Measurements from ENCODE around the gene ARL2. TPM values are rescaled to one million over a fixed set of nuclear protein-coding genes. Genes with fewer than 3 reads are reported as not detected.

The ARL2 gene
- total RNA-seq, 4 donors from 2014 or later: 150 to 268 (median 170) TPM

DNA sequence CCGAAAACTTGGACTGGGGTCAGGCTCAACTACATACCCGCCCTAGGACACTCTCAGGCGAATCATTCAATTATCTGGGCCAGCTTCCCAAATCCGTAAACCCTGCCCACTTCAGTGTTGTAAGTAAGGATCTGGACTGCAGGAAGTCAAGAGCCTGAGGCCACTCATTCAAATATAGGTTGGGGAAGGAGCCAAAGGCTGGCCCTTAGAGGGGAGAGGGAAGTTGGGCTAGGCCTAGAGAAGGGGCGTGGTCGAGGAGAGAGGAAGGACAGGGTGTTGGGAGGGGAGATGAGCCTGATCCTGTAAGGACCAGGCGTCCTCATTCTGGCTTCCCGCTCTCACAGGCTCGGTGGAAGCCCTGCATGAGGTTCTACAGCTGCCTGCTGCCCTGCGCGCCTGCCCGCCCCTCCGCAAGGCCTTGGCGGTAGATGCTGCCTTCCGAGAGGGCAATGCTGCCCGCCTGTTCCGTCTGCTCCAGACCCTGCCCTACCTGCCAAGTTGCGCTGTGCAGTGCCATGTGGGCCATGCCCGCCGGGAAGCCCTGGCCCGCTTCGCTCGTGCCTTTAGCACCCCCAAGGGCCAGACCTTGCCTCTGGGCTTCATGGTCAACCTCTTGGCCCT lies 30.0 kb downstream of the ARL2 start:
- DNase-seq (peak; percentile 9 to 36), ATAC-seq (no peak)
- TF ChIP-seq POLR2A (IDR thresholded peaks at IDR 0.05): no peak
- TF ChIP-seq, protein P1, sequence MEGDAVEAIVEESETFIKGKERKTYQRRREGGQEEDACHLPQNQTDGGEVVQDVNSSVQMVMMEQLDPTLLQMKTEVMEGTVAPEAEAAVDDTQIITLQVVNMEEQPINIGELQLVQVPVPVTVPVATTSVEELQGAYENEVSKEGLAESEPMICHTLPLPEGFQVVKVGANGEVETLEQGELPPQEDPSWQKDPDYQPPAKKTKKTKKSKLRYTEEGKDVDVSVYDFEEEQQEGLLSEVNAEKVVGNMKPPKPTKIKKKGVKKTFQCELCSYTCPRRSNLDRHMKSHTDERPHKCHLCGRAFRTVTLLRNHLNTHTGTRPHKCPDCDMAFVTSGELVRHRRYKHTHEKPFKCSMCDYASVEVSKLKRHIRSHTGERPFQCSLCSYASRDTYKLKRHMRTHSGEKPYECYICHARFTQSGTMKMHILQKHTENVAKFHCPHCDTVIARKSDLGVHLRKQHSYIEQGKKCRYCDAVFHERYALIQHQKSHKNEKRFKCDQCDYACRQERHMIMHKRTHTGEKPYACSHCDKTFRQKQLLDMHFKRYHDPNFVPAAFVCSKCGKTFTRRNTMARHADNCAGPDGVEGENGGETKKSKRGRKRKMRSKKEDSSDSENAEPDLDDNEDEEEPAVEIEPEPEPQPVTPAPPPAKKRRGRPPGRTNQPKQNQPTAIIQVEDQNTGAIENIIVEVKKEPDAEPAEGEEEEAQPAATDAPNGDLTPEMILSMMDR (IDR thresholded peaks at IDR 0.05 in 4 of 5, conservative IDR thresholded peaks at IDR 0.05 in 1 of 5): no peak
- intact Hi-C loops (cut with DNase I; ENCODE audit: low total_unique reads) (loop anchor here (5.0 kb wide), 1 partner anchor 38 kb away; the partner anchor contains the start of genes CDCA5 and ZFPL1), in situ Hi-C loops (cut with MboI; ENCODE audit: low sequenced_read_pairs in 4 of 4) (no loop called here)
- Histone ChIP-seq H3K27ac (no peak overlapping the region), H3K27me3 (no peaks in the 10 kb centered on the region), H3K9me3 (no peaks in the 10 kb centered on the region), H3K36me3 (peaks cover 0 to 10% of the 10 kb centered on the region in 2 donors), H3K4me1 (peaks cover 14 to 21% of the 10 kb centered on the region in 2 donors), H3K4me3 (no peak overlapping the region)

DNA sequence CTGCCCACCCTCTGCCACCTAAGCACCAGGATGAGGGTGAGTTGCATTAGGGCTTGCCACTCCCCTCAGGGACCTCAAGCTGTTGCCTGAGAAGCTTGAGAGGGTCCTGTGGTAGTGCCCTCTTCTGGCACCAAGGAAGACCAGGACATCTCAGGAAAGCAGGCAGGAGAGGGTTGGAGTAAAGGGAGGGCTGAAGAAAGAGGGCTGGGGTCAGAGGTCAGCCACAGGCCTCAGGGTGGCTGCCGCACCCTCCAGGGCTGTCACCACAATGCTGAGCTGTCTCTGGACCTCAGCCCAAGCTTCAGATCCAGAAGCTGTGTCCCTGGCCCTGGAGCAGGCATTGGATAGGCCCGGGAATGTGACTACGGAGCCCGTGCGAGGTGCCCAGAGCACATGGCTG lies 31.1 kb downstream of the ARL2 start:
- ATAC-seq (no peak), DNase-seq (no peak)
- Histone ChIP-seq H3K9me3 (no peaks in the 10 kb centered on the region), H3K27ac (no peak overlapping the region), H3K4me1 (peaks cover 14 to 18% of the 10 kb centered on the region in 2 donors), H3K27me3 (no peaks in the 10 kb centered on the region), H3K36me3 (peaks cover 0 to 10% of the 10 kb centered on the region in 2 donors), H3K4me3 (no peak overlapping the region)
- in situ Hi-C loops (cut with MboI; ENCODE audit: low sequenced_read_pairs in 4 of 4): no loop called here
- TF ChIP-seq POLR2A (IDR thresholded peaks at IDR 0.05): no peak
- TF ChIP-seq, protein P1 (IDR thresholded peaks at IDR 0.05 in 4 of 5, conservative IDR thresholded peaks at IDR 0.05 in 1 of 5): no peak
- intact Hi-C loops (cut with DNase I; ENCODE audit: low total_unique reads): no loop called here

DNA sequence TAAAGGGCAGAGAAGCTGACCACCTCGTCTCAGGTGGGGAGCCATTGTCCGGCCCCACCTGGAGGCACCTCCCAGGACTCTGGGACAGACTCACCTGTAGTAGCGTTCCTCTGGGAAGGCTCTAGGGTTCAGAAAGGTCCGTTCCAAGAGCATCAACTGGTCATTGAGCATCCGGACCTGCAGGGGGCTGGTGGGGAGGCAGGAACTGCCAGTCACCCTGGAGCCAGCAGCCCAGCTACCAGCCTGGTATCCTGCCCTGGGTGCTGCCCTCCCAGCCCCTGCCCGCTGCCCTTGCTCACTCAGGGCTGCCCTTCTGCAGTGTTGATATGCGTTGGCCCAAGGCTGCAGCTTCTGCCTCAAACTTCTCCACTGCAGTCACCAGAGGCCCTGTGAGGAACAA lies 31.8 kb downstream of the ARL2 start:
- ATAC-seq: no peak
- intact Hi-C loops (cut with DNase I; ENCODE audit: low total_unique reads) (no loop called here), in situ Hi-C loops (cut with MboI; ENCODE audit: low sequenced_read_pairs in 4 of 4) (no loop called here)
- no peak overlapping the region for H3K27ac ChIP-seq
- H3K27me3 ChIP-seq: no peaks in the 10 kb centered on the region
- H3K9me3 ChIP-seq: no peaks in the 10 kb centered on the region
- H3K36me3 ChIP-seq: peaks cover 0 to 10% of the 10 kb centered on the region in 2 donors
- H3K4me3 ChIP-seq: no peak overlapping the region
- H3K4me1 ChIP-seq: peaks cover 8 to 15% of the 10 kb centered on the region in 2 donors
- TF ChIP-seq, protein P1 (IDR thresholded peaks at IDR 0.05 in 4 of 5, conservative IDR thresholded peaks at IDR 0.05 in 1 of 5): no peak
- TF ChIP-seq POLR2A (IDR thresholded peaks at IDR 0.05): no peak
- DNase-seq: no peak

DNA sequence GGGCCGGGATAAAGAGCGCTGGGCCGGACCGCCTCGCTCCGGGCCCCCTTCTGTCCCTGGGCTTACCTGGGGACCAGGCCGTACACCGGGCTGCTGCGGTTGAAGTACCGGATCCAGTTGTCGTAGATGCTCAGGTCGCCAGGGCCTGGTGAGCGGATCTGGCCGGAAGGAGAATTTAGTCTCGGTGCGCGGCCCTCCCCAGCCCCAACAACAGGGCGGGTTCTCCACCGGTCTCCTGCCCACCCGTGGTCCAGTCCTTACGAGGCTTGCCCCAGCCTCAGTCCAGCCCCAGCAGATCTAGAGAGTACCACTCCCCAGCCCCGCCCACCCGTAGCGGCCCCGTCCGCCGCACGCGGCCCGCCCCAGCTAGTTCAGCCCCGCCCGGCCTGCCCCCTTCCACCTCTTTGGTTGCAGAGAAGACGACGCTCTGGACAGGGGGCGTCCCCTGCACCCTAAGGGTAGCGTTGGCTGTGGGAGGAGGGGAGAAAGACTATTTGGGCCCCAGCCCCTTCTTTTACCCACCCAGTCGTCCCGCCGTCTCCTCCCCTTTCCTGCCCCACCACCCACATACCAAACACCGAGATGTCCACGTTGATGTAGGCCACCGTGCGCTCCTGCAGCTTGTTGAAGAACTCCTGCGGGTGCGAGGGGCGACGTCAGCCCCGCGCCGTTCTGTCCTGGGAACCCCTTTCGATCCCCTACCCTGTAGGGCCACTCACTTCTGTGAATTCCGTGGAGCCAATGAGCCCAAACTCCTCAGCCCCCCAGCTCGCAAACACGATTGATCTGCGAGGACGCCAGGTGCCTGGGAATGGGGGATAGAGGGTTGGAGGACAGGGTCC lies 33.8 kb downstream of the ARL2 start:
- Histone ChIP-seq H3K27me3 (no peaks in the 10 kb centered on the region), H3K9me3 (no peaks in the 10 kb centered on the region), H3K4me1 (peaks cover 0 to 4% of the 10 kb centered on the region in 2 donors), H3K36me3 (peaks cover 0 to 10% of the 10 kb centered on the region in 2 donors), H3K27ac (peak overlapping the region; percentile 29 to 48 (median 34)), H3K4me3 (peak overlapping the region; percentile 47 to 52 (median 48))
- TF ChIP-seq, protein P1 (IDR thresholded peaks at IDR 0.05 in 4 of 5, conservative IDR thresholded peaks at IDR 0.05 in 1 of 5): no peak
- TF ChIP-seq POLR2A (IDR thresholded peaks at IDR 0.05): no peak
- intact Hi-C loops (cut with DNase I; ENCODE audit: low total_unique reads) (no loop called here), in situ Hi-C loops (cut with MboI; ENCODE audit: low sequenced_read_pairs in 4 of 4) (no loop called here)
- DNase-seq (no peak), ATAC-seq (no peak)
